NB4 (cell line): ENCODE data around the gene MAS1L.

Experiments used
- POLR2A ChIP-seq: IDR thresholded peaks from 2 replicates; pipeline ENCODE4 v1.6.1; 2011; ENCODE audit warnings: mild to moderate bottlenecking; ENCODE audit not compliant: insufficient read length; ENCODE audit errors: extremely low read depth
- TF ChIP-seq, protein P1 (sequence below): IDR thresholded peaks from one replicate; pipeline ENCODE4 v1.5.1; 2012; ENCODE audit warnings: low read depth, low read length
- TF ChIP-seq, protein P2 (sequence below): IDR thresholded peaks from 2 replicates; pipeline ENCODE4 v1.6.1; 2011; ENCODE audit warnings: low read depth, low read length

DNA sequence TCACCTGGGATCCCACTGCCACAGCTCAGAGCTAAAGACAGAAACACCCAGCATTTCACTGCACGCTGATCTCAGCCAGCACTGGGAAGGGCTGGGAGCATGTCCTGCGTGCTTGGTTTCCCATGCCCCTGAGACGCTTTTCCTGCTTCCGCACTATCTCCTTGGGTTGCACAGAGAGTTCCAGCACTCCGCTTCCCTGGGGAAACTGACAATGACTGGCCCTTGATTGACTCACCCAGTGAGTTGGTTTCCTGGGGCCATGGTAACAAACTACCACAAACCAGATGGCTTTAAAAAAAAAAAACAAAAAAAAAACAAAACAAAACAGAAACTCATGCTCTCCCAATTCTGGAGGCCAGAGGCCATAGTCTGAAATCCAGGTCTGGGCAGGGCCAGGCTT lies 14.8 kb upstream of the MAS1L start:
- TF ChIP-seq, protein P1, sequence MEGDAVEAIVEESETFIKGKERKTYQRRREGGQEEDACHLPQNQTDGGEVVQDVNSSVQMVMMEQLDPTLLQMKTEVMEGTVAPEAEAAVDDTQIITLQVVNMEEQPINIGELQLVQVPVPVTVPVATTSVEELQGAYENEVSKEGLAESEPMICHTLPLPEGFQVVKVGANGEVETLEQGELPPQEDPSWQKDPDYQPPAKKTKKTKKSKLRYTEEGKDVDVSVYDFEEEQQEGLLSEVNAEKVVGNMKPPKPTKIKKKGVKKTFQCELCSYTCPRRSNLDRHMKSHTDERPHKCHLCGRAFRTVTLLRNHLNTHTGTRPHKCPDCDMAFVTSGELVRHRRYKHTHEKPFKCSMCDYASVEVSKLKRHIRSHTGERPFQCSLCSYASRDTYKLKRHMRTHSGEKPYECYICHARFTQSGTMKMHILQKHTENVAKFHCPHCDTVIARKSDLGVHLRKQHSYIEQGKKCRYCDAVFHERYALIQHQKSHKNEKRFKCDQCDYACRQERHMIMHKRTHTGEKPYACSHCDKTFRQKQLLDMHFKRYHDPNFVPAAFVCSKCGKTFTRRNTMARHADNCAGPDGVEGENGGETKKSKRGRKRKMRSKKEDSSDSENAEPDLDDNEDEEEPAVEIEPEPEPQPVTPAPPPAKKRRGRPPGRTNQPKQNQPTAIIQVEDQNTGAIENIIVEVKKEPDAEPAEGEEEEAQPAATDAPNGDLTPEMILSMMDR: no peak
- TF ChIP-seq, protein P2, sequence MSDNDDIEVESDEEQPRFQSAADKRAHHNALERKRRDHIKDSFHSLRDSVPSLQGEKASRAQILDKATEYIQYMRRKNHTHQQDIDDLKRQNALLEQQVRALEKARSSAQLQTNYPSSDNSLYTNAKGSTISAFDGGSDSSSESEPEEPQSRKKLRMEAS: no peak
- no peak for TF ChIP-seq POLR2A
